A673 (cell line): ENCODE measurements around the gene DUS2. TPM values are rescaled to one million over a fixed set of nuclear protein-coding genes. Genes with fewer than 3 reads are reported as not detected.

Source experiments
- BruUV-seq: library from RNA; stranded (reverse); fragments of 400-500 nt; replicated peaks from 2 replicates; lab custom pipeline; 2021; lab: Mats Ljungman, UMichigan
- CTCF ChIA-PET: fragments of 300-600 bp; sonication (Branson Sonifier 250); formaldehyde crosslinking; loops from one replicate; lab custom pipeline; 2022; ENCODE audit warnings: antibody characterized with exemption; lab: Charles Lee
- POLR2A ChIA-PET: fragments of 300-600 bp; sonication (Branson Sonifier 250); formaldehyde crosslinking; loops from one replicate; lab custom pipeline; 2022; ENCODE audit warnings: antibody characterized with exemption; ENCODE audit not compliant: low non-redundant PET; lab: Charles Lee
- DNase-seq: peaks from one replicate; pipeline ENCODE4 v3.0.0-alpha.2; 2015; ENCODE audit warnings: low spot score
- H3K27ac ChIP-seq: fragments of 200-600 bp; sonication (generic); 2 replicates; pipeline ENCODE4 v1.5.1; 2016; ENCODE audit warnings: mixed run types, low read depth, mild to moderate bottlenecking, mixed read lengths, antibody characterized with exemption, low read length; ENCODE audit not compliant: poor library complexity, severe bottlenecking
- H3K27me3 ChIP-seq: fragments of 200-600 bp; sonication (generic); replicated peaks from 2 replicates; pipeline ENCODE4 v1.6.1; 2017; ENCODE audit warnings: mixed run types, low read depth, mild to moderate bottlenecking, mixed read lengths, antibody characterized with exemption, low read length; ENCODE audit not compliant: insufficient read depth, poor library complexity
- H3K36me3 ChIP-seq: fragments of 200-600 bp; sonication (generic); 2 replicates; pipeline ENCODE4 v1.6.1; 2016; ENCODE audit warnings: mixed run types, mild to moderate bottlenecking, mixed read lengths, antibody characterized with exemption, low read length; ENCODE audit not compliant: insufficient read depth, poor library complexity, severe bottlenecking
- H3K4me1 ChIP-seq: fragments of 200-600 bp; sonication (generic); 2 replicates; pipeline ENCODE4 v1.6.1; 2017; ENCODE audit warnings: mixed run types, mild to moderate bottlenecking, mixed read lengths, antibody characterized with exemption, low read length; ENCODE audit not compliant: insufficient read depth, poor library complexity, severe bottlenecking
- H3K4me3 ChIP-seq: fragments of 200-600 bp; sonication (generic); 2 replicates; pipeline ENCODE4 v1.5.1; 2016; ENCODE audit warnings: low read depth, mixed run types, mild to moderate bottlenecking, mixed read lengths, low read length; ENCODE audit not compliant: poor library complexity, severe bottlenecking
- H3K9me3 ChIP-seq: fragments of 200-600 bp; sonication (generic); 2 replicates; pipeline ENCODE4 v1.6.1; 2016; ENCODE audit warnings: mixed run types, low read depth, mild to moderate bottlenecking, mixed read lengths, antibody characterized with exemption, low read length; ENCODE audit not compliant: poor library complexity, severe bottlenecking
- EZH2 ChIP-seq: fragments of 200-600 bp; sonication (generic); IDR thresholded peaks from 2 replicates; pipeline ENCODE4 v1.6.1; 2017; ENCODE audit warnings: borderline replicate concordance, low read depth, mild to moderate bottlenecking, mixed read lengths, antibody characterized with exemption, low read length; ENCODE audit not compliant: poor library complexity, severe bottlenecking
- intact Hi-C: fragments of 100-400 bp; cut with micrococcal nuclease; formaldehyde crosslinking; loops from one replicate; pipeline ENCODE4 v1.10.0; 2022; ENCODE audit not compliant: unreplicated experiment
- total RNA-seq: library from RNA; stranded (reverse); gene quantifications from 2 replicates; pipeline ENCODE4 v1.2.3, GENCODE V29; 2021
- TF ChIP-seq, protein P1 (sequence below): fragments of 300-800, 200-600 bp; sonication (generic); conservative IDR thresholded peaks from 2 replicates; pipeline ENCODE4 v1.5.1; 2017; ENCODE audit warnings: low read depth, mild to moderate bottlenecking, antibody characterized with exemption, low read length, moderate library complexity, mixed read lengths

Gene DUS2
- total RNA-seq, 1 experiment from 2014 or later: 19.7 TPM

GRCh38 chr16:67988675-67989074 lies 34.4 kb upstream of the DUS2 start:
- peaks cover 4% of the 10 kb centered on the region for H3K4me1 ChIP-seq
- CTCF ChIA-PET: no interaction called here
- no TSS peak for BruUV-seq
- TF ChIP-seq, protein P1, sequence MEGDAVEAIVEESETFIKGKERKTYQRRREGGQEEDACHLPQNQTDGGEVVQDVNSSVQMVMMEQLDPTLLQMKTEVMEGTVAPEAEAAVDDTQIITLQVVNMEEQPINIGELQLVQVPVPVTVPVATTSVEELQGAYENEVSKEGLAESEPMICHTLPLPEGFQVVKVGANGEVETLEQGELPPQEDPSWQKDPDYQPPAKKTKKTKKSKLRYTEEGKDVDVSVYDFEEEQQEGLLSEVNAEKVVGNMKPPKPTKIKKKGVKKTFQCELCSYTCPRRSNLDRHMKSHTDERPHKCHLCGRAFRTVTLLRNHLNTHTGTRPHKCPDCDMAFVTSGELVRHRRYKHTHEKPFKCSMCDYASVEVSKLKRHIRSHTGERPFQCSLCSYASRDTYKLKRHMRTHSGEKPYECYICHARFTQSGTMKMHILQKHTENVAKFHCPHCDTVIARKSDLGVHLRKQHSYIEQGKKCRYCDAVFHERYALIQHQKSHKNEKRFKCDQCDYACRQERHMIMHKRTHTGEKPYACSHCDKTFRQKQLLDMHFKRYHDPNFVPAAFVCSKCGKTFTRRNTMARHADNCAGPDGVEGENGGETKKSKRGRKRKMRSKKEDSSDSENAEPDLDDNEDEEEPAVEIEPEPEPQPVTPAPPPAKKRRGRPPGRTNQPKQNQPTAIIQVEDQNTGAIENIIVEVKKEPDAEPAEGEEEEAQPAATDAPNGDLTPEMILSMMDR: no peak
- no peak for TF ChIP-seq EZH2
- no peaks in the 10 kb centered on the region for H3K36me3 ChIP-seq
- H3K4me3 ChIP-seq: no peak overlapping the region
- intact Hi-C loops: no loop called here
- H3K9me3 ChIP-seq: no peaks in the 10 kb centered on the region
- H3K27ac ChIP-seq: no peak overlapping the region
- POLR2A ChIA-PET: no interaction called here
- no peaks in the 10 kb centered on the region for H3K27me3 ChIP-seq
- DNase-seq: no peak

GRCh38 chr16:67989322-67990017 lies 33.6 kb upstream of the DUS2 start:
- Histone ChIP-seq H3K4me3 (no peak overlapping the region), H3K4me1 (peaks cover 5% of the 10 kb centered on the region), H3K27ac (no peak overlapping the region), H3K9me3 (no peaks in the 10 kb centered on the region), H3K27me3 (no peaks in the 10 kb centered on the region), H3K36me3 (no peaks in the 10 kb centered on the region)
- intact Hi-C loops: no loop called here
- ChIA-PET POLR2A (no interaction called here), CTCF (no interaction called here)
- BruUV-seq: no TSS peak
- TF ChIP-seq EZH2: no peak
- TF ChIP-seq, protein P1: no peak
- DNase-seq: no peak

DNA sequence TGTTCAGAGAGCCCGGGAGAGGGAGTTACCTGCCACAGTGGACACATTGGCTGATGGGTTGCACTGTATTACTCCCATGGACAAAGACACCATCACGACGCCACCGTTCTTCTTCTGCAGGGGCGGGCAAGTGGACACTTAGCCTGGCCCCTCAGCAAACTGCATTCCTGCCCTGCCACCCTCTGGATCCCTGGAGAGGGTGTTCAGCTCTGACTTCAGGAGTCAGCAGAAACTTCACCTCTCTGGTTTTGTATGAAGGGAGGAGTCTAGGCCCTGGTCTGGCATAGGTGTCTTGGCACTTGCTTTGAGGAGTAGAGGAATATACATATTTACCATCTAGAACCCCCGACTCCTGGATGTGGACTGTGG lies 33.1 kb upstream of the DUS2 start:
- Histone ChIP-seq H3K4me1 (peaks cover 5% of the 10 kb centered on the region), H3K36me3 (no peaks in the 10 kb centered on the region), H3K9me3 (no peaks in the 10 kb centered on the region), H3K27ac (no peak overlapping the region), H3K4me3 (no peak overlapping the region), H3K27me3 (no peaks in the 10 kb centered on the region)
- intact Hi-C loops: no loop called here
- ChIA-PET POLR2A (no interaction called here), CTCF (no interaction called here)
- BruUV-seq: no TSS peak
- TF ChIP-seq, protein P1: no peak
- TF ChIP-seq EZH2: no peak
- DNase-seq: no peak
